DOHH2 (cell line): Measurements from ENCODE around the gene UPF1.

Source experiments
- CTCF ChIP-seq: fragments of 200-600 bp; sonication (generic); IDR thresholded peaks from one replicate; pipeline ENCODE4 v1.5.1; 2014; ENCODE audit warnings: antibody characterized with exemption, mild to moderate bottlenecking, low read depth, low read length; ENCODE audit not compliant: poor library complexity, severe bottlenecking
- EZH2phosphoT487 ChIP-seq: fragments of 200-600 bp; sonication (generic); IDR thresholded peaks from 2 replicates; pipeline ENCODE4 v1.6.1; 2017; ENCODE audit warnings: borderline replicate concordance, mild to moderate bottlenecking, antibody characterized with exemption, low read length, moderate library complexity, mixed read lengths

- TF ChIP-seq CTCF, result no peak
- no peak for TF ChIP-seq EZH2phosphoT487
Measured at GRCh38 chr19:18900700-18901481, 69.1 kb downstream of the UPF1 start.
